ENCODE measurements around the gene PCSK9.
"Not testable (repeated sequence)": the region's sequence is repeated elsewhere in the genome, so short reads cannot be mapped to it uniquely, and the experiment has no call there.

PCSK9 gene

DNA sequence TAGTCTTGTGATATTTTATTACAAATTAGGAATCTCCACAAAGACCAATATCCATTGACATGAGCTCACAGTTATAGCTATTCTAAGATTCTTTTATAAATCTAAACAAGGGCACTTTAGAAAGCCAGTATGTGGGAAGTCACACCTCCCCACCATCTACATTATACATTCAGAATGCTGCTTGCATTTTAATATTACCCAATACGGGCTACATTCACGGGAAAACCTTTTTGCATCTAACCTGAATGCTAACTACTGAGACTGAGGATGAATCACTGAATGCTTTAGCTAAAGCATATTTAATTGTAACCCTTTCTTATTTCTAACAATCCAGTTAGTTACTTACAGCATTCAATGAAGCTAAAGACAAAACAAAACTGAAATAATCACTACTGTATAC lies 53.1 kb downstream of the PCSK9 start:
- Histone ChIP-seq H3K4me1 (ENCODE audit: control insufficient read depth, insufficient read depth, low read length) (peaks cover 19% of the 10 kb centered on the region), H3K27me3 (replicated peaks; ENCODE audit: control insufficient read depth, insufficient read depth, low read length) (no peaks in the 10 kb centered on the region), H3K36me3 (ENCODE audit: control insufficient read depth, insufficient read depth, low read length, severe bottlenecking) (peaks cover 100% of the 10 kb centered on the region), H3K4me3 (ENCODE audit: low read length) (no peak overlapping the region), H3K9ac (ENCODE audit: low read length) (no peak overlapping the region), H3K9me3 (ENCODE audit: control insufficient read depth, low read length) (no peaks in the 10 kb centered on the region)
- DNase-seq (ENCODE audit: low read depth), result no peak

DNA sequence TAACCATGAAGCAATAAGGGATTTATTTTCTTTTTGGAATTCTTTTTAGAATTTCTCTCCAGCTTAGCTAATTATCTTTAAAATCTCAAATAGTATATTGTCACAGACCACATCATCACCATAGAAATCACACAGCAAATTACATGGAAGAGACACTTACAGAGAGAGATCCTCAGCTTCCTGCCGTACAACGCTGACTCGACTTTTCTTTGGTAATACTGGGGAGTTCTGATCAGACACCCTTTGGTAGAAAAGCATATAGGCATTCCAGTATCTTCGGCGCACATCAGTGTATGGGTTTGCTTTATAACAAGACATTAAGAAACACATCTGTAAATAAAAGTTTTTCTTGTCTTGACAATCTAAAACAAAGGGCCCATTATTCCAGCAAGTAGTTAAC lies 55.7 kb downstream of the PCSK9 start:
- no peak overlapping the region for H3K9ac ChIP-seq (ENCODE audit: low read length)
- H3K9me3 ChIP-seq (ENCODE audit: control insufficient read depth, low read length), result no peaks in the 10 kb centered on the region
- H3K4me1 ChIP-seq (ENCODE audit: control insufficient read depth, insufficient read depth, low read length), result peaks cover 19% of the 10 kb centered on the region
- H3K4me3 ChIP-seq (ENCODE audit: low read length), result no peak overlapping the region
- H3K36me3 ChIP-seq (ENCODE audit: control insufficient read depth, insufficient read depth, low read length, severe bottlenecking), result peaks cover 100% of the 10 kb centered on the region
- peak; percentile 19 for DNase-seq (ENCODE audit: low read depth)
- H3K27me3 ChIP-seq (replicated peaks; ENCODE audit: control insufficient read depth, insufficient read depth, low read length), result no peaks in the 10 kb centered on the region

DNA sequence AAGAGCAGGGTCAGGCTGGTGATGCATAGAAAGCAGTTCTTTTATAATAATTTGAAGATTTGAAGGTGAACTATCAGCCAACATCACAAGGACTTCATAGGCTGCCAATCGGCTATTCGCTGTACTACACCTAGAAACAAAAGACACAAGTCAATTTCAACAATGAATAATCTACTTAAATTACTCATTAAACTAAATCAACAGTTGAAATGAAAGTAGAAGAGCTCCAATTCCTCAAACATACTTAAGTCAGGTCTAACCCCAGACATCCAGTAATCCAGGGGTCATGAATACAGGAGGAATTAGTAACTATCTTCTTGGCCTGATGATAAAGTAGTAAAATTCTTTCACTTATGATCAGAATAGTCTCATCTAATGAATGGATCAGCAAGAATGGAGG lies 64.5 kb downstream of the PCSK9 start:
- Histone ChIP-seq H3K9me3 (ENCODE audit: control insufficient read depth, low read length) (no peaks in the 10 kb centered on the region), H3K27me3 (replicated peaks; ENCODE audit: control insufficient read depth, insufficient read depth, low read length) (no peaks in the 10 kb centered on the region), H3K9ac (ENCODE audit: low read length) (no peak overlapping the region), H3K4me3 (ENCODE audit: low read length) (no peak overlapping the region), H3K36me3 (ENCODE audit: control insufficient read depth, insufficient read depth, low read length, severe bottlenecking) (peaks cover 97% of the 10 kb centered on the region), H3K4me1 (ENCODE audit: control insufficient read depth, insufficient read depth, low read length) (peaks cover 14% of the 10 kb centered on the region)
- DNase-seq (ENCODE audit: low read depth), result no peak

DNA sequence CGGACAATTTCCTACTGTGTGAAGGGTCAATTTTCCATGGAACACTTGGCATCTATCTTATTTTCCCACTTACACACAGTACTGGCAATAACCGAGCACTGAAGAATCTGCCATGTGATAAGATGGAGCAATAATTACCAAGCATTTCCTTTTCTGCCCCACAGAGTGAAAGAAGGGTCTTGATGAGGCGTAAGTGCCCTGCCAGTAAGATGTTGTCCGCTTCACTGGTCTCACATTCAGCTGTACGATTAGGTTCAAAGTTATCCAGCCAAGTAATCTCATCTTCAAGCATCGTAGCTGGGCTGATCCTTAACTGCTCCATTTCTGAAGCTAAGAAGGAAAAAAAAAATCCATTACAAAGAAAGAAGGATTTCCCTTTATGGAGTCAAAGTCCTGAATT lies 67.8 kb downstream of the PCSK9 start:
- no peaks in the 10 kb centered on the region for H3K27me3 ChIP-seq (replicated peaks; ENCODE audit: control insufficient read depth, insufficient read depth, low read length)
- H3K36me3 ChIP-seq (ENCODE audit: control insufficient read depth, insufficient read depth, low read length, severe bottlenecking), result peaks cover 97% of the 10 kb centered on the region
- H3K9me3 ChIP-seq (ENCODE audit: control insufficient read depth, low read length), result peaks cover 3% of the 10 kb centered on the region
- no peak for DNase-seq (ENCODE audit: low read depth)
- H3K4me1 ChIP-seq (ENCODE audit: control insufficient read depth, insufficient read depth, low read length), result peaks cover 14% of the 10 kb centered on the region
- no peak overlapping the region for H3K9ac ChIP-seq (ENCODE audit: low read length)
- H3K4me3 ChIP-seq (ENCODE audit: low read length), result no peak overlapping the region

DNA sequence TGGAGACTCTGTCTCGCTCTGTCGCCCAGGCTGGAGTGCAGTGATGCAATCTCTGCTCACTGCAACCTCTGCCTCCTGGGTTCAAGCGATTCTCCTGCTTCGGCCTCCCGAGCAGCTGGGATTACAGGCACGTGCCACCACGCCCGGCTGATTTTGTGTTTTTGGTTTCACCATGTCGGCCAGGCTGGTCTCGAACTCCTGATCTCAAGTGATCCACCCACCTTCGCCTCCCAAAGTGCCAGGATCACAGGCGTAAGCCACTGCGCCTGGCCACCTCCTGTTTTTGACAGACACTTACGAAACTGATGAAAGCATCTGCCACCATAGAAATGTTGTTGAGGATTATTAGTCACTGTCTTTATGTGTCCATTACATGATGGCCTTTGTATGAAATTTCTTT lies 69.7 kb downstream of the PCSK9 start:
- H3K4me3 ChIP-seq (ENCODE audit: low read length); H3K9ac ChIP-seq (ENCODE audit: low read length); H3K9me3 ChIP-seq (ENCODE audit: control insufficient read depth, low read length); DNase-seq (ENCODE audit: low read depth); H3K27me3 ChIP-seq (replicated peaks; ENCODE audit: control insufficient read depth, insufficient read depth, low read length): not testable (repeated sequence)
- Histone ChIP-seq H3K4me1 (ENCODE audit: control insufficient read depth, insufficient read depth, low read length) (peaks cover 14% of the 10 kb centered on the region), H3K36me3 (ENCODE audit: control insufficient read depth, insufficient read depth, low read length, severe bottlenecking) (peaks cover 97% of the 10 kb centered on the region)
